Measurements from ENCODE around the gene NRF1.

GRCh38 chr7:129571201-129571600 lies 40.3 kb upstream of the NRF1 start:
- TF ChIP-seq, protein P1, sequence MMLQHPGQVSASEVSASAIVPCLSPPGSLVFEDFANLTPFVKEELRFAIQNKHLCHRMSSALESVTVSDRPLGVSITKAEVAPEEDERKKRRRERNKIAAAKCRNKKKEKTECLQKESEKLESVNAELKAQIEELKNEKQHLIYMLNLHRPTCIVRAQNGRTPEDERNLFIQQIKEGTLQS (IDR thresholded peaks at IDR 0.05; ENCODE audit: insufficient read depth, low read depth, low read length), result no peak
- TF ChIP-seq GTF2F1 (IDR thresholded peaks at IDR 0.05; ENCODE audit: borderline replicate concordance, low read depth, low read length) (no peak), NRF1 (IDR thresholded peaks at IDR 0.05; ENCODE audit: low read depth, low read length) (no peak), EZH2 (IDR thresholded peaks at IDR 0.05; ENCODE audit: low read depth, low read length, severe bottlenecking) (no peak), HDAC2 (IDR thresholded peaks at IDR 0.05; ENCODE audit: borderline replicate concordance in 1 of 2, low read depth in 2 of 2, low read length in 2 of 2) (no peak), YY1 (IDR thresholded peaks at IDR 0.05; ENCODE audit: low read depth, low read length) (no peak), TAF1 (IDR thresholded peaks at IDR 0.05; ENCODE audit: low read depth, low read length) (no peak), BRCA1 (IDR thresholded peaks at IDR 0.05; ENCODE audit: low read depth, low read length) (no peak)
- TF ChIP-seq, protein P2, sequence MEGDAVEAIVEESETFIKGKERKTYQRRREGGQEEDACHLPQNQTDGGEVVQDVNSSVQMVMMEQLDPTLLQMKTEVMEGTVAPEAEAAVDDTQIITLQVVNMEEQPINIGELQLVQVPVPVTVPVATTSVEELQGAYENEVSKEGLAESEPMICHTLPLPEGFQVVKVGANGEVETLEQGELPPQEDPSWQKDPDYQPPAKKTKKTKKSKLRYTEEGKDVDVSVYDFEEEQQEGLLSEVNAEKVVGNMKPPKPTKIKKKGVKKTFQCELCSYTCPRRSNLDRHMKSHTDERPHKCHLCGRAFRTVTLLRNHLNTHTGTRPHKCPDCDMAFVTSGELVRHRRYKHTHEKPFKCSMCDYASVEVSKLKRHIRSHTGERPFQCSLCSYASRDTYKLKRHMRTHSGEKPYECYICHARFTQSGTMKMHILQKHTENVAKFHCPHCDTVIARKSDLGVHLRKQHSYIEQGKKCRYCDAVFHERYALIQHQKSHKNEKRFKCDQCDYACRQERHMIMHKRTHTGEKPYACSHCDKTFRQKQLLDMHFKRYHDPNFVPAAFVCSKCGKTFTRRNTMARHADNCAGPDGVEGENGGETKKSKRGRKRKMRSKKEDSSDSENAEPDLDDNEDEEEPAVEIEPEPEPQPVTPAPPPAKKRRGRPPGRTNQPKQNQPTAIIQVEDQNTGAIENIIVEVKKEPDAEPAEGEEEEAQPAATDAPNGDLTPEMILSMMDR (IDR thresholded peaks at IDR 0.05; ENCODE audit: control extremely low read depth in 1 of 3, insufficient read depth in 1 of 3, low read depth in 1 of 3, low read length in 3 of 3), result no peak
